GM12892 (cell line): ENCODE measurements around the gene CD44.

Experiments
- POLR2A ChIP-seq: IDR thresholded peaks from 2 replicates; pipeline ENCODE4 v1.6.1; 2011; ENCODE audit warnings: low read depth, low read length, control low read depth
- POLR2AphosphoS5 ChIP-seq: IDR thresholded peaks from 2 replicates; pipeline ENCODE4 v1.6.1; 2011; ENCODE audit warnings: low read depth, low read length, control low read depth

- TF ChIP-seq POLR2AphosphoS5, result no peak
- no peak for TF ChIP-seq POLR2A
These were observed 138.9 kb downstream of the CD44 start for GRCh38 chr11:35277827-35278226.
